GM23338 (cell line): ENCODE measurements around the gene CHST12. TPM values are rescaled to one million over a fixed set of nuclear protein-coding genes. Genes with fewer than 3 reads are reported as not detected.

Experiments
- polyA plus RNA-seq: library from polyadenylated mRNA; unstranded; fragments of >200 nt; fragmentation: Nextera tagmentation; extraction: Ambion mirVana; gene quantifications from 2 replicates; pipeline ENCODE4 v1.2.1, GENCODE V29; 2016
- small RNA-seq: library from RNA; depleted of rRNA; stranded (forward); fragments of <200 nt; gene quantifications from one replicate; pipeline ENCODE3, GENCODE V24; 2014; ENCODE audit warnings: low replicate concordance
- total RNA-seq: library from RNA; depleted of rRNA; stranded (reverse); fragments of >200 nt; shearing (Covaris generic); gene quantifications from 2 replicates; pipeline ENCODE4 v1.2.3, GENCODE V29; 2014; rRNA removed

CHST12 gene
- total and polyA plus RNA-seq, 2 experiments from 2014 or later, result 10.1 to 14.6 TPM

Small RNAs within 50 kb of the gene (small RNA-seq; reads per million reads assigned to genes)
- gene AC004840.2, result not detected

Other genes starting within 250 kb of the CHST12 start
- gene MAD1L1, start 170.7 kb upstream of the CHST12 start, total RNA-seq, result 59.3 and 87.1 TPM in 2 replicates
- gene MAD1L1, start 170.7 kb upstream of the CHST12 start, polyA plus RNA-seq, result 40.3 and 42.9 TPM in 2 replicates
- 25.3 and 30.0 TPM in 2 replicates for gene MRM2, start 161.4 kb upstream of the CHST12 start, total RNA-seq
- gene MRM2, start 161.4 kb upstream of the CHST12 start, polyA plus RNA-seq, result 37.8 and 41.1 TPM in 2 replicates
- gene NUDT1, start 161.4 kb upstream of the CHST12 start, total RNA-seq, result 54.5 and 66.8 TPM in 2 replicates
- gene NUDT1, start 161.4 kb upstream of the CHST12 start, polyA plus RNA-seq, result 151 and 163 TPM in 2 replicates
- gene SNX8, start 89.2 kb upstream of the CHST12 start, total RNA-seq, result 15.6 and 44.3 TPM in 2 replicates
- gene SNX8, start 89.2 kb upstream of the CHST12 start, polyA plus RNA-seq, result 49.1 and 50.9 TPM in 2 replicates
- 323 and 355 TPM in 2 replicates for gene EIF3B, start 48.8 kb upstream of the CHST12 start, total RNA-seq
- gene EIF3B, start 48.8 kb upstream of the CHST12 start, polyA plus RNA-seq, result 106 and 113 TPM in 2 replicates
- not detected in 2 replicates for gene GRIFIN, start 72.8 kb downstream of the CHST12 start, total RNA-seq
- not detected in 2 replicates for gene GRIFIN, start 72.8 kb downstream of the CHST12 start, polyA plus RNA-seq
- 24.5 and 35.4 TPM in 2 replicates for gene LFNG, start 116.2 kb downstream of the CHST12 start, total RNA-seq
- gene LFNG, start 116.2 kb downstream of the CHST12 start, polyA plus RNA-seq, result 1.7 and 3.2 TPM in 2 replicates
- gene BRAT1, start 151.9 kb downstream of the CHST12 start, total RNA-seq, result 65.6 and 76.8 TPM in 2 replicates
- 29.8 and 32.5 TPM in 2 replicates for gene BRAT1, start 151.9 kb downstream of the CHST12 start, polyA plus RNA-seq
- 5.0 and 6.5 TPM in 2 replicates for gene IQCE, start 155.4 kb downstream of the CHST12 start, total RNA-seq
- 5.9 and 7.7 TPM in 2 replicates for gene IQCE, start 155.4 kb downstream of the CHST12 start, polyA plus RNA-seq
- 113 and 126 TPM in 2 replicates for gene TTYH3, start 228.4 kb downstream of the CHST12 start, total RNA-seq
- gene TTYH3, start 228.4 kb downstream of the CHST12 start, polyA plus RNA-seq, result 59.6 and 62.3 TPM in 2 replicates